Large intestine (tissue), 3 donors: ENCODE measurements around the gene ZNFX1. TPM values are rescaled to one million over a fixed set of nuclear protein-coding genes. Genes with fewer than 3 reads are reported as not detected.
"Not testable (repeated sequence)": the region's sequence is repeated elsewhere in the genome, so short reads cannot be mapped to it uniquely, and the experiment has no call there.

Experiments
- DNase-seq, 2 donors: peaks; one replicate each; pipeline versions ENCODE4 v3.0.0 to v3.0.0-alpha.2; 2013
- H3K27ac ChIP-seq: one replicate; pipeline ENCODE4 v1.5.1; 2013; ENCODE audit warnings: low read length
- H3K27me3 ChIP-seq: 2 replicates; pipeline ENCODE4 v1.6.1; 2013; ENCODE audit warnings: low read length; ENCODE audit not compliant: control insufficient read depth, insufficient read depth
- H3K36me3 ChIP-seq: 2 replicates; pipeline ENCODE4 v1.6.1; 2013; ENCODE audit warnings: low read length; ENCODE audit not compliant: control insufficient read depth, insufficient read depth
- H3K4me1 ChIP-seq: one replicate; pipeline ENCODE4 v1.6.1; 2013; ENCODE audit warnings: low read length; ENCODE audit not compliant: control insufficient read depth, insufficient read depth
- H3K4me3 ChIP-seq: one replicate; pipeline ENCODE4 v1.5.1; 2013; ENCODE audit warnings: low read length
- H3K9me3 ChIP-seq: one replicate; pipeline ENCODE4 v1.6.1; 2013; ENCODE audit warnings: mild to moderate bottlenecking, low read depth, low read length, moderate library complexity; ENCODE audit not compliant: control insufficient read depth
- WGBS: methylation state at CpG from one replicate; pipeline ENCODE4 v1.1.5; 2013; ENCODE audit warnings: low lambda C conversion rate; ENCODE audit not compliant: insufficient coverage; 5-methylcytosine and 5-hydroxymethylcytosine counted together
- polyA plus RNA-seq: library from polyadenylated mRNA; unstranded; fragments of 120-200 nt; gene quantifications from one replicate; pipeline ENCODE4 v1.2.1, GENCODE V29; 2013

The ZNFX1 gene
- polyA plus RNA-seq, 1 donor = 16.4 TPM

DNA sequence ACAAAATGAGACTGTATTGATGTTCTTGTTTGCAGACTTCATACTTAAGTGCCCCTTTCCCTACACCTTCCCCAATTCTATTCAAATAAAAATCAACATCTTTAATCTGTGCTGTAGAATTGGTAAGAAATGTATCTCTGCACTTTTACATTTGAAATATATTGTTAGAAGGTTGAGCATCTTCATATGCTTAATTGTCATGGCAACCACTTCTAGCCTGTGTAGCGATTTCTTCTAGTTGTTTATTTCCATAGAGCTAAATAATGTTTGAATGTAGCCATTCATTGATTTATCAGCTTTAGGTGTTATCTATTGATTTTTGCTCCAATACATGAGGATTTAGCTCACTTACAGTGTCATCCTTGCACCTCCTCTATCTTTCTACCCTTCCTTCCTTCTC, 37.7 kb upstream of the ZNFX1 start:
- peaks cover 2% of the 10 kb centered on the region for H3K4me1 ChIP-seq
- H3K36me3 ChIP-seq = no peaks in the 10 kb centered on the region
- WGBS = 60% methylated on average over 1 of the region's 1 CpG
- peaks cover 59% of the 10 kb centered on the region for H3K27me3 ChIP-seq
- H3K9me3 ChIP-seq = peaks cover 7% of the 10 kb centered on the region
- no peak for DNase-seq
- H3K4me3 ChIP-seq = no peak overlapping the region
- H3K27ac ChIP-seq = no peak overlapping the region

DNA sequence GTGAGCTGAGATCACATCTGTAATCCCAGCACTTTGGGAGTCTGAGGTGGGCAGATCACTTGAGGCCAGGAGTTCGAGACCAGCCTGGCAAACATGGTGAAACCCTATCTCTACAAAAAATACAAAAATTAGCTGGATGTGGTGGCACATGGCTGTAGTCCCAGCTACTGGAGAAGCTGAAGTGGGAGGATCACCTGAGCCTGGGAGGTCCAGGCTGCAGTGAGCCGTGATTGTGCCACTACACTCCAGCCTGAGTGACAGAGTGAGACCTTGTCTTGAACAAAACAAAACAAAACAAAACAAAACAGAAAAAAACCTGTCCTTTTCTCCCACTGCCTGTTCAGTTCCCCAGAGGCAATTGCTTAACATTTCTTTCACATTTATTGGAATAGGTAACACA, 36.2 kb upstream of the ZNFX1 start:
- H3K27ac ChIP-seq, H3K4me3 ChIP-seq, H3K36me3 ChIP-seq, H3K4me1 ChIP-seq, DNase-seq: not testable (repeated sequence)
- peaks cover 45% of the 10 kb centered on the region for H3K27me3 ChIP-seq
- WGBS = no CpG with 5 or more reads among the region's 2 CpGs
- peaks cover 12% of the 10 kb centered on the region for H3K9me3 ChIP-seq

DNA sequence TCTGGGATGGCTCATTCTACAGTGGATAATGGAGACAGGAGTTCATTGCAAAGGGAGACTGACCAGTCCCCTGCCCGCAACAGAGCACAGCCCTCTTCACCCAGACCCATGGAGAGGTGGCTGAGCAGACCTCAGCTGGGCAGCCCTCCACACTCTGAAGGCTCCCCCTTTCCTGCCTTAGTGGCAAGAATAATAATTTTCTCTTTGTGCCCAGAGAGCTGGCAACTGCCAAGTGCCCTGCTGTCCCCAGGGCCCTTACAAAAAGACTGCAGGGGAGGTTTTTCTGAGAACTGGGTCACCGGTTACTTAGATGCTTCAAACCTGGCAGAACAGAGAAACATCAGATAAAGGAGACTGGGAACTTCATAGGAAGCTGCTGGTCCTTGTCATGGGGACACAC, 35.4 kb upstream of the ZNFX1 start:
- Histone ChIP-seq H3K27me3 (peaks cover 37% of the 10 kb centered on the region), H3K9me3 (peaks cover 7% of the 10 kb centered on the region), H3K4me3 (no peak overlapping the region), H3K4me1 (no peaks in the 10 kb centered on the region), H3K36me3 (no peaks in the 10 kb centered on the region), H3K27ac (no peak overlapping the region)
- no CpG with 5 or more reads among the region's 2 CpGs for WGBS
- no peak for DNase-seq

DNA sequence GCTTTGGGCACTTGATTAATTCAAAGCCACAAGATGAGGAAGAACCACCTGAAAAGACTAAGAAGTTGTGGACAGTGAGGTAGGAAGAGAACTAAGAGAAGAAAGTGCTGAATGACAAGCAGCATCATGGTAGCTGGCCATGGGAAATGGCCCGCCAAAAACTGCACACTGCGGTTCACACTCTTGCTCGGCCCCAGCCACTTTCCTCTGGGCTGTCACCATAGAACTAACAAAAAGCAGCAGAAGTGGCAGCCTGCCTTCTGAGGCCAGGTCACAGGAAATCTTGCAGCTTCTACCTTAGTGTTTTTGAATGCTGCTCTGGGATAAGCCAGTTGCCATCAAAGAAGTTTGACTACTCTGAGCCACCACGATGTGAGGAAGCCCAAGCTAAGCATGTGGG, 34.8 kb upstream of the ZNFX1 start:
- 100% methylated on average over 1 of the region's 4 CpGs for WGBS
- Histone ChIP-seq H3K27me3 (peaks cover 31% of the 10 kb centered on the region), H3K27ac (no peak overlapping the region), H3K4me1 (no peaks in the 10 kb centered on the region), H3K9me3 (peaks cover 7% of the 10 kb centered on the region), H3K36me3 (no peaks in the 10 kb centered on the region), H3K4me3 (no peak overlapping the region)
- DNase-seq = no peak

DNA sequence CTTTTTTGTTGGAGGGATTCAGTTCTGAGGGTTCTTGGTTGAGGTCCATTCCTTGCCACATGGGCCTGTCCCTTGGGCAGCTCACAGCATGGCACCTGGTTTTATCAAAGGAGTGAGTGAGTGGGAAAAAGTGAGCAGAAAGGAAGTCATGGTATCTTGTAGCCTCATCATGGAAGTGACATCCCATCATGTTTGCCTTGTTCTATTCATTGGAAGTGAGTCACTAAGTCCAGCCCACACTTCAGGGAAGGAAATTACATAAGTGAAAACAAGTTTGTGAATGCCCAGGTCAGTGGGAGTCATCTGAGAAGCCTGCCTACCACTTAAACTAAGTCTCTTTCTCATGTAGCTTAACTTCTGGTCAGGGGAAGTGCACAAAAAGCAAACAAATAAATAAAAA, 32.8 kb upstream of the ZNFX1 start:
- Histone ChIP-seq H3K9me3 (peaks cover 7% of the 10 kb centered on the region), H3K4me3 (no peak overlapping the region), H3K27me3 (peaks cover 12% of the 10 kb centered on the region), H3K27ac (no peak overlapping the region), H3K36me3 (no peaks in the 10 kb centered on the region), H3K4me1 (peaks cover 11% of the 10 kb centered on the region)
- DNase-seq = no peak

DNA sequence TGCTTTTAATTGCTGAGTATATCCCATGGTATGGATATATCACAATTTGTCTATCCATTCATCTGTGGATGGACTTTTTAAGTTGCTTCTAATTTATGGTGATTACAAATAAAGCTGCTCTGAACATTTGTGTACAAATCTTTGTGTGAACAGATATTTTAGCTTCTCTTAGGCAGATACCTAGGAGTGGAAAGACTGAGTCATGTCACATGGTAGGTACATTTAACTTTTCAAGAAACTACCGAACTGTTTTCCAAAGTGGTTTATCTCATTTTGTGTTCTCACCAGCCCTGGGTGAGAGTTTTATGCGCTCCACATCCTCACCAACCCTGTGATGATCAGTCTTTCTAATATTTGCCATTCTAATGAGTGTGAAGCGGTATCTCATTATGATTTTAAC, 31.0 kb upstream of the ZNFX1 start:
- 80% methylated on average over 1 of the region's 3 CpGs for WGBS
- Histone ChIP-seq H3K4me1 (peaks cover 11% of the 10 kb centered on the region), H3K27ac (no peak overlapping the region), H3K9me3 (peaks cover 7% of the 10 kb centered on the region), H3K27me3 (peaks cover 2% of the 10 kb centered on the region), H3K4me3 (no peak overlapping the region), H3K36me3 (no peaks in the 10 kb centered on the region)
- DNase-seq = no peak

DNA sequence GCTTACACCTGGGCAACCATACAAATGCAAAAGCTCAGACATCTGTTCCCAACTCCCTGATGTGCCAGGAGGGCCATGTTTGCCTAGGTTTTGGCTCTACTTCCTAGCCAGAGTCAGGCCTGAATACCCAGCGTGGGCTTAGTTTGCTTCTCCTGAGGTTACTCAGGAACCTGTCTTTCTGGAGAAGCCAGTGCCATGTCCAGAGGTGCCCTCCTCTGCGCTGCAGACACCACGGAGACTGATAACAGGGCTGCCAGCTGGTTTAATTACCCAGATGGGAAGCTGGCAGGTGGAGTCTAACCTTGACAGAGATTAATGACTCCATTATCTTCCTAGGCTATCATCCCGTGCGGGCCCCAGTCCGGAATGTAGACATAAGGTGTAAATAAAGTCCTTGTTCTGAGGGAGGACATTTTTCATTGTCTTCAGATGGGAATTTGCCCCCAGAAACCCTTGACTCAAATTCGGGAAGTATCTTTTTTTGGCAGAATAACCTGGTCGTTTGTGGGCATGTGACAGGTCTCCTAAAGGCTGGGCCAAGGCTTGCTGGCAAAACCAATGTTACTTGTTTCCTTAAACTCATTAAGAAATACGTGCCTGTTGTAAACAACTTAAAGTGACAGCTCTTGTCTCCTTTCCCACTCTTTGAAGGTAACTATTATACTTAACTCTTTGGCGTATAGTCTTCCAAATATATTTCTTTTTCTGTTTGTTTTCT, 29.2 kb upstream of the ZNFX1 start:
- DNase-seq = peak; percentile 54 to 76
- WGBS = 67% methylated on average over 1 of the region's 10 CpGs

DNA sequence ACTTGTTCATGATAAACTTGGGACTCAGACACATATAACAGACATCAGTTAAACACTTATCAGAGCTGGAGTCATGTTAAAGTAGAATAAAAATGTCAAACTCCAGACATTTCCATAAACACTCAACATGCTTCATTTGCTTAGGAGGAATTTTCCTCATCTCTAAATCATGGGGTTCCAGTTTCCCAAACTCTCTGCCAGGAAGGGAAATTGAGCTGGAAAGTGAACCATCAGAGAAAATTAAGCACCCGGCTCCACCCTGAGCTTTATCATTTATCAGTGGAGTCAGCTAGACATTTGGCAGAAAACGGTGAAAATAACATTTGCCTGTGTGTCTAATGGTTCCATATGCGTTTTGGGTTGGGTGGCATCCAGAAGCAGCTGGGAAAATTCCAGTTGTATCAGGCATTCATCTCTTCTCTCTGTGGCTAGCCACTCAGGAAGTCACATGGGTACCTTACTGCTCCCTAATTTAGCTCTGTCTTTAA, 25.3 kb upstream of the ZNFX1 start:
- H3K4me3 ChIP-seq = no peak overlapping the region
- no peaks in the 10 kb centered on the region for H3K9me3 ChIP-seq
- WGBS = no CpG with 5 or more reads among the region's 3 CpGs
- H3K36me3 ChIP-seq = no peaks in the 10 kb centered on the region
- H3K27me3 ChIP-seq = no peaks in the 10 kb centered on the region
- no peak overlapping the region for H3K27ac ChIP-seq
- DNase-seq = no peak
- peaks cover 11% of the 10 kb centered on the region for H3K4me1 ChIP-seq

More for the DNA sequence above, 29.2 kb upstream of the ZNFX1 start:
- Histone ChIP-seq H3K36me3 (no peaks in the 10 kb centered on the region), H3K4me1 (peaks cover 11% of the 10 kb centered on the region), H3K9me3 (peaks cover 7% of the 10 kb centered on the region), H3K27ac (no peak overlapping the region), H3K4me3 (no peak overlapping the region), H3K27me3 (no peaks in the 10 kb centered on the region)

DNA sequence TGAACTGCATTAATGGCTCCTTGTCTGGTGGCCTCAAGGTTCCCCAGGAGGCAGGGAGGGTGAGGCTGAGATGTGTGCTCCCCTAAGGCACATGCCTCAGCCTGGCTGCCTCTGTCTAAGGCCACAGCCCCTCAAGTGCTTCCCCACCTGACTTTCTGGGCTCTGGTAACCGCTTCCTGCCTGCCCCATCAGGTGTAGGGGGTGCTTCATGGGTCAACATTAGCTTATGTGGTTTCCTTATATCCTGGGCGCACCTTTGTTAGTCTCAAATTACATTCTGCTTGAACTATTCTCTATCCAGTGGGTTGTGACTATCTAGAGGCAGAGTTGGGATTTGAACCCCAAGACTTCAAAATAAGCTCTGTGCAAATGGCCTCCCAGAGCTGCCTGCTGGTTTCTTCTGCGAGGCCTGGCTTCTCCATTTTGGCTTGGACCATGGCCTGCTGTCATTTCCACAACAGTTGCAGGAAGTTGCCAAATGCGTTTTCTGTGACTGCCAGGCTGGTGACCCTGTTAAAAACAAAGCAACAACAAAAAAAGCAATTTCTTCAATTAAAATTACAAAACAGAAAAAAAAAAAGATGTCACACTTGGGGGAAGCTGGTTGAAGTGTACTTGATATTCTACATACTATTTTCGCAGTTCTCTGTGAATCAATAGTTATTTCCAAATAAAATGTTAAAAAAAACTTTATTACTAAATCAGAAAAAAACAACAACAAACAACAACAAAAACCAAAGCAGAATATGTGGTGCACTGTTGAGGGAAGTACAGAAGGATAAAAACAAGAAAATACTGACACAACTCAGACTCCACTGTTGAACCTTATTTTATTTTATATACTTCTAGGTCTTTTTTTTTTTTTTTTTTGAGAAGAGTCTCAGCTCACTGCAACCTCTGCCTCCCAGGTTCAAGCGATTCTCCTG, 20.0 kb upstream of the ZNFX1 start:
- H3K27ac ChIP-seq = no peak overlapping the region
- H3K4me3 ChIP-seq = no peak overlapping the region
- H3K27me3 ChIP-seq = no peaks in the 10 kb centered on the region
- peaks cover 2% of the 10 kb centered on the region for H3K36me3 ChIP-seq
- 86% methylated on average over 1 of the region's 6 CpGs for WGBS
- no peaks in the 10 kb centered on the region for H3K4me1 ChIP-seq
- H3K9me3 ChIP-seq = no peaks in the 10 kb centered on the region
- DNase-seq = peak in 1 of 2 donors; percentile 4

DNA sequence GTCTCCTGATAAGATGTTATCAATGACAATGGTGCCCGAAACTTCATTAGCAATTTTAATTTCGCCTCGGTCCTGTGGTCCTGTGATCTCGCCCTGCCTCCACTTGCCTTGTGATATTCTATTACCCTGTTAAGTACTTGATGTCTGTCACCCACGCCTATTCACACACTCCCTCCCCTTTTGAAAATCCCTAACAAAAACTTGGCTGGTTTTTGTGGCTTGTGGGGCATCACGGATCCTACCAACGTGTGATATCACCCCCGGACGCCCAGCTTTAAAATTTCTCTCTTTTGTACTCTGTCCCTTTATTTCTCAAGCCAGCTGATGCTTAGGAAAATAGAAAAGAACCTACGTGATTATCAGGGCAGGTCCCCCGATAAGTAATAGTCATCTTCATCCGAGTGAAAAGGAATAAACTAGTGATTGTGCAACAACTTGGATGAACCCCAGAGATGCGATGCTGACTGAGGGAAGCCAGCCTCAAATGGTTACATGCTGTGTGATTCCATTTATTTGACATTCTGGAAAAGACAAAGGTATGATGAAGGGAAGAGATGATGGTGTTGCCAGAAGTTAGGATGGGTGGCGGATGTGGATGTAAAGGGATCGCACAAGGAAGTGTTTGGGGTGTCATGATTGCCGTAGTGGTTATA, 16.3 kb upstream of the ZNFX1 start:
- H3K36me3 ChIP-seq = peaks cover 33% of the 10 kb centered on the region

More for the DNA sequence above, 16.3 kb upstream of the ZNFX1 start:
- not testable (repeated sequence) for DNase-seq, H3K4me3 ChIP-seq, H3K27ac ChIP-seq, H3K27me3 ChIP-seq, H3K4me1 ChIP-seq, H3K9me3 ChIP-seq
- WGBS = no CpG with 5 or more reads among the region's 16 CpGs
